GM23338 (cell line): Measurements from ENCODE around the gene KSR2. TPM values are rescaled to one million over a fixed set of nuclear protein-coding genes. Genes with fewer than 3 reads are reported as not detected.
A peak's percentile ranks its signal among the peaks of the same experiment; 100 is the strongest.

Experiments used
- ATAC-seq: fragments of 200-7000 bp; cut with Tn5 transposase; 3 replicates; pipeline ENCODE4 v1.9.1; 2020
- DNase-seq: peaks from one replicate; pipeline ENCODE4 v3.0.0-alpha.2; 2015; ENCODE audit warnings: low spot score
- H2AFZ ChIP-seq: fragments of 200-600 bp; sonication (generic); 2 replicates; pipeline ENCODE4 v1.8.0; 2016; ENCODE audit warnings: antibody characterized with exemption, mild to moderate bottlenecking, moderate library complexity
- H3F3A ChIP-seq: fragments of 200-600 bp; sonication (generic); replicated peaks from 2 replicates; pipeline ENCODE4 v1.8.0; 2017; ENCODE audit warnings: antibody characterized with exemption, mixed run types, low read depth
- H3K27ac ChIP-seq: fragments of 200-600 bp; sonication (generic); 2 replicates; pipeline ENCODE4 v1.6.1; 2016; ENCODE audit warnings: low read depth
- H3K27me3 ChIP-seq: fragments of 200-600 bp; sonication (generic); 2 replicates; pipeline ENCODE4 v1.8.0; 2016; ENCODE audit warnings: mild to moderate bottlenecking, mixed run types, moderate library complexity; ENCODE audit not compliant: insufficient read depth
- H3K36me3 ChIP-seq: fragments of 200-600 bp; sonication (generic); 2 replicates; pipeline ENCODE4 v1.8.0; 2016; ENCODE audit warnings: mild to moderate bottlenecking; ENCODE audit not compliant: insufficient read depth
- H3K4me1 ChIP-seq: fragments of 200-600 bp; sonication (generic); 2 replicates; pipeline ENCODE4 v1.8.0; 2016; ENCODE audit warnings: mild to moderate bottlenecking, moderate library complexity; ENCODE audit not compliant: insufficient read depth
- H3K4me2 ChIP-seq: fragments of 200-600 bp; sonication (generic); 2 replicates; pipeline ENCODE4 v1.7.1; 2017; ENCODE audit warnings: mixed run types
- H3K4me3 ChIP-seq: fragments of 200-600 bp; sonication (generic); 2 replicates; pipeline ENCODE4 v1.6.1; 2016; ENCODE audit warnings: mixed run types
- H3K79me2 ChIP-seq: fragments of 200-600 bp; sonication (generic); replicated peaks from 2 replicates; pipeline ENCODE4 v1.8.0; 2017; ENCODE audit warnings: mild to moderate bottlenecking; ENCODE audit not compliant: insufficient read depth
- H3K9me2 ChIP-seq: fragments of 200-600 bp; sonication (generic); 2 replicates; pipeline ENCODE4 v1.8.0; 2017; ENCODE audit not compliant: insufficient read depth
- H4K20me1 ChIP-seq: fragments of 200-600 bp; sonication (generic); replicated peaks from 2 replicates; pipeline ENCODE4 v1.8.0; 2017; ENCODE audit warnings: mild to moderate bottlenecking; ENCODE audit not compliant: insufficient read depth
- H3K27ac Mint-ChIP-seq: 2 replicates; pipeline ENCODE4 v1.8.0; 2020; ENCODE audit warnings: inconsistent platforms, mild to moderate bottlenecking, moderate library complexity, mixed read lengths
- H3K27me3 Mint-ChIP-seq: 3 replicates; pipeline ENCODE4 v1.8.0; 2022; ENCODE audit warnings: low read depth, mild to moderate bottlenecking, moderate library complexity, mixed read lengths, inconsistent platforms; ENCODE audit not compliant: insufficient read depth, poor library complexity
- H3K36me3 Mint-ChIP-seq: 3 replicates; pipeline ENCODE4 v1.8.0; 2021; ENCODE audit warnings: low read depth, mild to moderate bottlenecking, inconsistent platforms, moderate library complexity, mixed read lengths
- H3K4me1 Mint-ChIP-seq: 3 replicates; pipeline ENCODE4 v1.8.0; 2020; ENCODE audit warnings: mild to moderate bottlenecking, inconsistent platforms, mixed read lengths
- H3K4me3 Mint-ChIP-seq: 3 replicates; pipeline ENCODE4 v1.8.0; 2021; ENCODE audit warnings: moderate library complexity, mild to moderate bottlenecking, inconsistent platforms, mixed read lengths
- H3K9me3 Mint-ChIP-seq: 3 replicates; pipeline ENCODE4 v1.8.0; 2020; ENCODE audit warnings: moderate library complexity, mild to moderate bottlenecking, inconsistent platforms, mixed read lengths
- CREB1 ChIP-seq: fragments of 250-450 bp; sonication (Bioruptor Pico); IDR thresholded peaks from 2 replicates; pipeline ENCODE4 v1.5.0; 2020; ENCODE audit warnings: low read depth, mild to moderate bottlenecking, moderate library complexity
- CTCF ChIP-seq, 2 experiments: fragments of 200-600 bp in 1 of 2; sonication (generic) in 1 of 2; conservative IDR thresholded peaks; 2 replicates each; pipeline versions ENCODE4 v1.5.1 to v1.6.1; 2016 to 2017; ENCODE audit warnings: antibody characterized with exemption in 2 of 2, low read depth in 2 of 2, mild to moderate bottlenecking in 2 of 2, moderate library complexity in 1 of 2
- EZH2phosphoT487 ChIP-seq: fragments of 200-600 bp; sonication (generic); IDR thresholded peaks from one replicate; pipeline ENCODE4 v1.8.1; 2018; ENCODE audit warnings: antibody characterized with exemption; ENCODE audit not compliant: unreplicated experiment
- JUNB ChIP-seq: IDR thresholded peaks from one replicate; pipeline ENCODE4 v1.6.1; 2016; ENCODE audit warnings: antibody characterized with exemption; ENCODE audit not compliant: unreplicated experiment
- NANOG ChIP-seq: IDR thresholded peaks from 2 replicates; pipeline ENCODE4 v1.6.1; 2016; ENCODE audit warnings: antibody characterized with exemption, borderline replicate concordance
- POLR2AphosphoS5 ChIP-seq: IDR thresholded peaks from 2 replicates; pipeline ENCODE4 v1.6.1; 2016; ENCODE audit warnings: antibody characterized with exemption, low read depth
- STAT1 ChIP-seq: IDR thresholded peaks from one replicate; pipeline ENCODE4 v1.6.1; 2016; ENCODE audit warnings: antibody characterized with exemption; ENCODE audit not compliant: unreplicated experiment
- ZNF114 ChIP-seq: fragments of 250-450 bp; sonication (Bioruptor Pico); IDR thresholded peaks from 2 replicates; pipeline ENCODE4 v1.5.0; 2020; ENCODE audit warnings: mild to moderate bottlenecking, moderate library complexity
- polyA plus RNA-seq: library from polyadenylated mRNA; unstranded; fragments of >200 nt; fragmentation: Nextera tagmentation; extraction: Ambion mirVana; gene quantifications from 2 replicates; pipeline ENCODE4 v1.2.1, GENCODE V29; 2016
- total RNA-seq: library from RNA; depleted of rRNA; stranded (reverse); fragments of >200 nt; shearing (Covaris generic); gene quantifications from 2 replicates; pipeline ENCODE4 v1.2.3, GENCODE V29; 2014
- TF ChIP-seq, protein P1 (sequence below): IDR thresholded peaks from one replicate; pipeline ENCODE4 v1.6.1; 2018; ENCODE audit warnings: antibody characterized with exemption; ENCODE audit not compliant: unreplicated experiment

Gene KSR2
- total and polyA plus RNA-seq, 2 experiments from 2014 or later: 1.1 to 2.7 TPM

GRCh38 chr12:117819160-117819559 lies 149.6 kb downstream of the KSR2 start:
- H3K36me3 Mint-ChIP-seq: no peaks in the 10 kb centered on the region
- H3K27ac ChIP-seq: no peak overlapping the region
- H3K27ac Mint-ChIP-seq: no peak overlapping the region
- DNase-seq (no peak), ATAC-seq (peak; percentile 64)
- H3K4me3 ChIP-seq: no peak overlapping the region
- no peak overlapping the region for H3K4me3 Mint-ChIP-seq
- no peaks in the 10 kb centered on the region for H3K4me1 ChIP-seq
- H3K4me1 Mint-ChIP-seq: peaks cover 7% of the 10 kb centered on the region; the same call in 2 of the 3 replicates
- peak; percentile 26 to 48; a peak in 3 of 4 replicates for TF ChIP-seq CTCF (conservative IDR thresholded peaks at IDR 0.05; ENCODE audit: low read depth in 2 of 2)
- TF ChIP-seq ZNF114 (CRISPR knock-in tag): no peak
- no peaks in the 10 kb centered on the region for H3K27me3 Mint-ChIP-seq
- H3F3A ChIP-seq: no peaks in the 10 kb centered on the region
- no peaks in the 10 kb centered on the region for H3K27me3 ChIP-seq
- H3K9me2 ChIP-seq: peaks cover 5% of the 10 kb centered on the region; the same call in 1 of the 2 replicates
- no peaks in the 10 kb centered on the region for H3K36me3 ChIP-seq
- no peak overlapping the region for H2AFZ ChIP-seq
- no peaks in the 10 kb centered on the region; the same call in 2 of the 3 replicates for H3K9me3 Mint-ChIP-seq
- no peaks in the 10 kb centered on the region for H3K79me2 ChIP-seq
- no peaks in the 10 kb centered on the region for H4K20me1 ChIP-seq
- H3K4me2 ChIP-seq: no peak overlapping the region

DNA sequence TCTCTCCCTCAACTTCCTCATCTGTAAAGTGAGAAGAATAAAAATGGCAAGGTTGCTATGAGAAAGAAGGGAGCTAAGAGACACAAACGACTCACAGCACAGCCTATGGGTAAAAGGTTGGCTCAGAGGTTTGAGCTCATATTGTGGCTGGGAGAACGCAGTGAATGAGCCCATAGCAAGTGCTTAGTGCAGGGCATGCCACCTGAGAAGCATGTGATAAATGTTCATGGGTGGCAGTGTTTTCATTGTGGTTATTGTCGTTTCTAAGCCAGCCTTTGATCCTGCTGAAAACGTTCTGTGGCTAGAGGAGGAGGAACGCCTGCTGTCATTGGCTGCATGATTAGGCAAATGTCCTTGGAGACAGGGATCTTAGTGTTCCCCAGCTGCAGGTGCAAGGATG lies 150.4 kb downstream of the KSR2 start:
- Histone ChIP-seq H3K27me3 (no peaks in the 10 kb centered on the region), H3F3A (no peaks in the 10 kb centered on the region), H3K4me1 (no peaks in the 10 kb centered on the region), H2AFZ (no peak overlapping the region), H4K20me1 (no peaks in the 10 kb centered on the region), H3K4me3 (no peak overlapping the region), H3K36me3 (no peaks in the 10 kb centered on the region), H3K27ac (no peak overlapping the region), H3K4me2 (no peak overlapping the region), H3K9me2 (peaks cover 5% of the 10 kb centered on the region; the same call in 1 of the 2 replicates), H3K79me2 (no peaks in the 10 kb centered on the region)
- Mint-ChIP-seq H3K36me3 (no peaks in the 10 kb centered on the region), H3K9me3 (no peaks in the 10 kb centered on the region; the same call in 2 of the 3 replicates), H3K4me3 (no peak overlapping the region), H3K4me1 (peaks cover 7% of the 10 kb centered on the region; the same call in 2 of the 3 replicates), H3K27ac (no peak overlapping the region), H3K27me3 (no peaks in the 10 kb centered on the region)
- ATAC-seq (no peak), DNase-seq (no peak)
- no peak for TF ChIP-seq POLR2AphosphoS5
- TF ChIP-seq JUNB: no peak
- TF ChIP-seq STAT1: no peak
- TF ChIP-seq CTCF (conservative IDR thresholded peaks at IDR 0.05; ENCODE audit: low read depth in 2 of 2): no peak
- no peak for TF ChIP-seq CREB1 (CRISPR knock-in tag)
- TF ChIP-seq, protein P1, sequence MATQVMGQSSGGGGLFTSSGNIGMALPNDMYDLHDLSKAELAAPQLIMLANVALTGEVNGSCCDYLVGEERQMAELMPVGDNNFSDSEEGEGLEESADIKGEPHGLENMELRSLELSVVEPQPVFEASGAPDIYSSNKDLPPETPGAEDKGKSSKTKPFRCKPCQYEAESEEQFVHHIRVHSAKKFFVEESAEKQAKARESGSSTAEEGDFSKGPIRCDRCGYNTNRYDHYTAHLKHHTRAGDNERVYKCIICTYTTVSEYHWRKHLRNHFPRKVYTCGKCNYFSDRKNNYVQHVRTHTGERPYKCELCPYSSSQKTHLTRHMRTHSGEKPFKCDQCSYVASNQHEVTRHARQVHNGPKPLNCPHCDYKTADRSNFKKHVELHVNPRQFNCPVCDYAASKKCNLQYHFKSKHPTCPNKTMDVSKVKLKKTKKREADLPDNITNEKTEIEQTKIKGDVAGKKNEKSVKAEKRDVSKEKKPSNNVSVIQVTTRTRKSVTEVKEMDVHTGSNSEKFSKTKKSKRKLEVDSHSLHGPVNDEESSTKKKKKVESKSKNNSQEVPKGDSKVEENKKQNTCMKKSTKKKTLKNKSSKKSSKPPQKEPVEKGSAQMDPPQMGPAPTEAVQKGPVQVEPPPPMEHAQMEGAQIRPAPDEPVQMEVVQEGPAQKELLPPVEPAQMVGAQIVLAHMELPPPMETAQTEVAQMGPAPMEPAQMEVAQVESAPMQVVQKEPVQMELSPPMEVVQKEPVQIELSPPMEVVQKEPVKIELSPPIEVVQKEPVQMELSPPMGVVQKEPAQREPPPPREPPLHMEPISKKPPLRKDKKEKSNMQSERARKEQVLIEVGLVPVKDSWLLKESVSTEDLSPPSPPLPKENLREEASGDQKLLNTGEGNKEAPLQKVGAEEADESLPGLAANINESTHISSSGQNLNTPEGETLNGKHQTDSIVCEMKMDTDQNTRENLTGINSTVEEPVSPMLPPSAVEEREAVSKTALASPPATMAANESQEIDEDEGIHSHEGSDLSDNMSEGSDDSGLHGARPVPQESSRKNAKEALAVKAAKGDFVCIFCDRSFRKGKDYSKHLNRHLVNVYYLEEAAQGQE: no peak
- no peak for TF ChIP-seq EZH2phosphoT487
- no peak for TF ChIP-seq NANOG
